IMR-90 (cell line): ENCODE data around the gene CDC14A. TPM values are rescaled to one million over a fixed set of nuclear protein-coding genes. Genes with fewer than 3 reads are reported as not detected.

Experiments used
- ATAC-seq: fragments of 200-7000 bp; cut with Tn5 transposase; 2 replicates; pipeline ENCODE4 v1.9.1; 2020; ENCODE audit warnings: low read depth, mild to moderate bottlenecking, moderate library complexity
- BruUV-seq: library from RNA; stranded (reverse); fragments of 400-500 nt; replicated peaks from 2 replicates; lab custom pipeline; 2021; lab: Mats Ljungman, UMichigan
- CTCF ChIA-PET: fragments of 300-600 bp; formaldehyde crosslinking; extraction: SDS; loops from one replicate; lab custom pipeline; 2021; ENCODE audit warnings: antibody characterized with exemption; lab: Yijun Ruan, JAX
- POLR2A ChIA-PET: fragments of 300-600 bp; sonication (Branson Sonifier 250); formaldehyde crosslinking; loops from one replicate; lab custom pipeline; 2022; ENCODE audit warnings: antibody characterized with exemption; ENCODE audit not compliant: unreplicated experiment; lab: Charles Lee
- DNase-seq: peaks from one replicate; pipeline ENCODE4 v3.0.0; 2013
- H2AFZ ChIP-seq: replicated peaks from 2 replicates; pipeline ENCODE3; 2013; ENCODE audit warnings: low read length, mild to moderate bottlenecking; ENCODE audit not compliant: poor library complexity
- H2AK5ac ChIP-seq: 2 replicates; pipeline ENCODE4 v1.6.1; 2013; ENCODE audit warnings: low read depth, low read length, inconsistent platforms
- H2AK9ac ChIP-seq: replicated peaks from 2 replicates; pipeline ENCODE3; 2013; ENCODE audit warnings: mild to moderate bottlenecking, low read depth, low read length, moderate library complexity; ENCODE audit not compliant: poor library complexity
- H2BK120ac ChIP-seq: 2 replicates; pipeline ENCODE4 v1.6.1; 2013; ENCODE audit warnings: low read depth, low read length, inconsistent platforms
- H2BK15ac ChIP-seq: 3 replicates; pipeline ENCODE4 v1.6.1; 2013; ENCODE audit warnings: low read depth, low read length, inconsistent platforms
- H2BK20ac ChIP-seq: 2 replicates; pipeline ENCODE4 v1.6.1; 2013; ENCODE audit warnings: low read depth, mild to moderate bottlenecking, inconsistent platforms, low read length, moderate library complexity
- H2BK5ac ChIP-seq: 2 replicates; pipeline ENCODE4 v1.6.1; 2013; ENCODE audit warnings: mild to moderate bottlenecking, low read depth, low read length, inconsistent platforms; ENCODE audit not compliant: poor library complexity, severe bottlenecking
- H3K14ac ChIP-seq: replicated peaks from 2 replicates; pipeline ENCODE4 v1.6.1; 2013; ENCODE audit warnings: low read depth, low read length, inconsistent platforms
- H3K18ac ChIP-seq: 2 replicates; pipeline ENCODE4 v1.6.1; 2013; ENCODE audit warnings: low read depth, low read length, control low read depth
- H3K23ac ChIP-seq: 2 replicates; pipeline ENCODE4 v1.6.1; 2013; ENCODE audit warnings: low read depth, low read length, inconsistent platforms
- H3K27ac ChIP-seq: 2 replicates; pipeline ENCODE4 v1.5.1; 2013; ENCODE audit warnings: mild to moderate bottlenecking, control low read depth, low read length; ENCODE audit not compliant: insufficient read depth
- H3K27me3 ChIP-seq: 2 replicates; pipeline ENCODE4 v1.6.1; 2013; ENCODE audit warnings: low read length; ENCODE audit not compliant: control insufficient read depth, insufficient read depth
- H3K36me3 ChIP-seq: 2 replicates; pipeline ENCODE4 v1.6.1; 2013; ENCODE audit warnings: low read length, mixed read lengths; ENCODE audit not compliant: control insufficient read depth, insufficient read depth
- H3K4ac ChIP-seq: 2 replicates; pipeline ENCODE4 v1.6.1; 2013; ENCODE audit warnings: low read depth, low read length, inconsistent platforms
- H3K4me1 ChIP-seq: 2 replicates; pipeline ENCODE4 v1.6.1; 2013; ENCODE audit warnings: low read length, mixed read lengths; ENCODE audit not compliant: control insufficient read depth, insufficient read depth
- H3K4me2 ChIP-seq: 2 replicates; pipeline ENCODE4 v1.6.1; 2013; ENCODE audit warnings: low read depth, mild to moderate bottlenecking, control low read depth, low read length, moderate library complexity
- H3K4me3 ChIP-seq: 2 replicates; pipeline ENCODE4 v1.5.1; 2013; ENCODE audit warnings: low read depth, mild to moderate bottlenecking, control low read depth, low read length, moderate library complexity; ENCODE audit not compliant: insufficient read depth
- H3K56ac ChIP-seq: 2 replicates; pipeline ENCODE4 v1.6.1; 2013; ENCODE audit warnings: low read length, inconsistent platforms; ENCODE audit not compliant: insufficient read depth; ENCODE audit errors: extremely low read depth
- H3K79me1 ChIP-seq, 2 experiments: 2 replicates each; pipeline ENCODE4 v1.6.1; 2013; ENCODE audit warnings: low read length in 2 of 2, inconsistent platforms in 1 of 2, low read depth in 1 of 2
- H3K9ac ChIP-seq: 2 replicates; pipeline ENCODE4 v1.6.1; 2013; ENCODE audit warnings: low read depth, low read length, control low read depth
- H3K9me1 ChIP-seq: 2 replicates; pipeline ENCODE4 v1.6.1; 2013; ENCODE audit warnings: low read length, inconsistent platforms; ENCODE audit not compliant: insufficient read depth
- H3K9me3 ChIP-seq: 2 replicates; pipeline ENCODE4 v1.6.1; 2013; ENCODE audit warnings: low read length; ENCODE audit not compliant: control insufficient read depth, insufficient read depth
- H4K20me1 ChIP-seq: 2 replicates; pipeline ENCODE4 v1.6.1; 2013; ENCODE audit warnings: low read length, inconsistent platforms; ENCODE audit not compliant: insufficient read depth
- H4K5ac ChIP-seq: 2 replicates; pipeline ENCODE4 v1.6.1; 2013; ENCODE audit warnings: mild to moderate bottlenecking, low read depth, low read length, control low read depth
- H4K8ac ChIP-seq, 2 experiments: 2 replicates each; pipeline ENCODE4 v1.6.1; 2013; ENCODE audit warnings: low read depth in 2 of 2, low read length in 2 of 2, control low read depth in 1 of 2, inconsistent platforms in 1 of 2
- H4K91ac ChIP-seq: 2 replicates; pipeline ENCODE4 v1.6.1; 2013; ENCODE audit warnings: low read depth, low read length, inconsistent platforms; ENCODE audit not compliant: insufficient read depth
- BHLHE40 ChIP-seq: fragments of 150-350 bp; IDR thresholded peaks from 2 replicates; pipeline ENCODE4 v1.6.1; 2016; ENCODE audit warnings: mild to moderate bottlenecking, low read depth, low read length
- CEBPB ChIP-seq: IDR thresholded peaks from 2 replicates; pipeline ENCODE4 v1.6.1; 2012; ENCODE audit warnings: low read depth, low read length, improper control_type of control experiment
- CHD1 ChIP-seq: IDR thresholded peaks from 2 replicates; pipeline ENCODE4 v1.6.1; 2012; ENCODE audit warnings: low read depth, low read length, improper control_type of control experiment
- CTCF ChIP-seq: conservative IDR thresholded peaks from 2 replicates; pipeline ENCODE4 v1.5.1; 2012; ENCODE audit warnings: mild to moderate bottlenecking, low read depth, low read length, improper control_type of control experiment
- FOS ChIP-seq: fragments of 150-350 bp; IDR thresholded peaks from 2 replicates; pipeline ENCODE4 v1.6.1; 2016; ENCODE audit warnings: low read depth, low read length
- MAFK ChIP-seq: IDR thresholded peaks from 2 replicates; pipeline ENCODE4 v1.6.1; 2012; ENCODE audit warnings: low read depth, low read length, improper control_type of control experiment
- MAZ ChIP-seq: IDR thresholded peaks from 2 replicates; pipeline ENCODE4 v1.6.1; 2012; ENCODE audit warnings: low read depth, mild to moderate bottlenecking, low read length, improper control_type of control experiment, moderate library complexity, borderline replicate concordance
- MXI1 ChIP-seq: IDR thresholded peaks from 2 replicates; pipeline ENCODE4 v1.6.1; 2012; ENCODE audit warnings: low read depth, mild to moderate bottlenecking, low read length, moderate library complexity, borderline replicate concordance
- NFE2L2 ChIP-seq: fragments of 150-350 bp; IDR thresholded peaks from 2 replicates; pipeline ENCODE4 v1.6.1; 2016; ENCODE audit warnings: low read depth, mild to moderate bottlenecking, low read length
- POLR2A ChIP-seq: IDR thresholded peaks from 2 replicates; pipeline ENCODE4 v1.6.1; 2012; ENCODE audit warnings: mild to moderate bottlenecking, low read depth, low read length
- RAD21 ChIP-seq: IDR thresholded peaks from 2 replicates; pipeline ENCODE4 v1.6.1; 2012; ENCODE audit warnings: low read length, improper control_type of control experiment
- RCOR1 ChIP-seq: IDR thresholded peaks from 2 replicates; pipeline ENCODE4 v1.6.1; 2012; ENCODE audit warnings: mild to moderate bottlenecking, low read length, improper control_type of control experiment; ENCODE audit not compliant: insufficient replicate concordance
- RFX5 ChIP-seq: IDR thresholded peaks from 2 replicates; pipeline ENCODE4 v1.8.0; 2012; ENCODE audit warnings: low read depth, mild to moderate bottlenecking, low read length, moderate library complexity
- SMC3 ChIP-seq: fragments of 150-350 bp; IDR thresholded peaks from 2 replicates; pipeline ENCODE4 v1.6.1; 2016; ENCODE audit warnings: low read depth, mild to moderate bottlenecking, antibody characterized with exemption, low read length, moderate library complexity
- USF2 ChIP-seq: fragments of 150-350 bp; IDR thresholded peaks from 2 replicates; pipeline ENCODE4 v1.6.1; 2017; ENCODE audit warnings: mild to moderate bottlenecking, antibody characterized with exemption, low read length, low read depth
- WGBS, 2 experiments: methylation state at CpG; one replicate each; pipeline versions ENCODE4 v1.1.5 to v1.1.7; 2013; ENCODE audit warnings: missing lambda C conversion rate in 2 of 2; ENCODE audit not compliant: insufficient read length in 1 of 2; ENCODE audit errors: extremely low coverage in 2 of 2; 5-methylcytosine and 5-hydroxymethylcytosine counted together
- dilution Hi-C: fragments of 300-500 bp; cut with HindIII; formaldehyde crosslinking; loops from one replicate; pipeline ENCODE4 v1.14.3; 2018; ENCODE audit warnings: low sequenced_read_pairs; ENCODE audit not compliant: unreplicated experiment
- in situ Hi-C: fragments of 300-500 bp; cut with MboI; formaldehyde crosslinking; loops from 3 replicates; pipeline ENCODE4 v1.14.3; 2019; ENCODE audit warnings: low sequenced_read_pairs, inconsistent platforms, mixed read lengths
- intact Hi-C: fragments of 100-400 bp; cut with micrococcal nuclease; formaldehyde crosslinking; loops from 2 replicates; pipeline ENCODE4 v1.10.0; 2022
- polyA plus RNA-seq, 3 experiments: library from polyadenylated mRNA; depleted of rRNA; stranded (reverse); fragments of >200 nt; gene quantifications; 2 replicates each; pipeline ENCODE4 v1.2.3, GENCODE V29; 2012; ENCODE audit warnings: low replicate concordance in 1 of 3
- total RNA-seq: library from RNA; depleted of rRNA; stranded (reverse); fragments of >200 nt; gene quantifications from 2 replicates; pipeline ENCODE4 v1.2.3, GENCODE V29; 2012
- TF ChIP-seq, protein P1 (sequence below): fragments of 150-350 bp; IDR thresholded peaks from 2 replicates; pipeline ENCODE4 v1.6.1; 2016; ENCODE audit warnings: low read depth, mild to moderate bottlenecking, low read length, moderate library complexity, borderline replicate concordance

The CDC14A gene
- total and polyA plus RNA-seq, 2 of the 4 experiments (the other 2 are of a cell fraction), result 1.7 to 3.0 TPM

- TF ChIP-seq CEBPB (no peak), USF2 (no peak), POLR2A (no peak), BHLHE40 (no peak), SMC3 (no peak), FOS (no peak), RFX5 (no peak), NFE2L2 (no peak), RAD21 (no peak), MAZ (no peak), CHD1 (no peak), MXI1 (no peak), RCOR1 (no peak), MAFK (no peak), CTCF (no peak)
- TF ChIP-seq, protein P1, sequence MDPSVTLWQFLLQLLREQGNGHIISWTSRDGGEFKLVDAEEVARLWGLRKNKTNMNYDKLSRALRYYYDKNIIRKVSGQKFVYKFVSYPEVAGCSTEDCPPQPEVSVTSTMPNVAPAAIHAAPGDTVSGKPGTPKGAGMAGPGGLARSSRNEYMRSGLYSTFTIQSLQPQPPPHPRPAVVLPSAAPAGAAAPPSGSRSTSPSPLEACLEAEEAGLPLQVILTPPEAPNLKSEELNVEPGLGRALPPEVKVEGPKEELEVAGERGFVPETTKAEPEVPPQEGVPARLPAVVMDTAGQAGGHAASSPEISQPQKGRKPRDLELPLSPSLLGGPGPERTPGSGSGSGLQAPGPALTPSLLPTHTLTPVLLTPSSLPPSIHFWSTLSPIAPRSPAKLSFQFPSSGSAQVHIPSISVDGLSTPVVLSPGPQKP, result no peak
- Histone ChIP-seq H4K8ac (no peak overlapping the region), H3K4me1 (no peaks in the 10 kb centered on the region; the same call in 1 of the 2 replicates), H2AK9ac (no peak overlapping the region), H3K4me3 (no peak overlapping the region), H2BK20ac (no peak overlapping the region), H2BK15ac (no peak overlapping the region), H3K79me1 (no peaks in the 10 kb centered on the region), H3K18ac (no peak overlapping the region), H4K20me1 (no peaks in the 10 kb centered on the region), H4K91ac (no peak overlapping the region), H3K4ac (no peak overlapping the region), H3K9me1 (no peaks in the 10 kb centered on the region), H3K36me3 (no peaks in the 10 kb centered on the region), H3K27ac (no peak overlapping the region), H3K9ac (no peak overlapping the region), H2AK5ac (no peak overlapping the region), H3K14ac (no peak overlapping the region), H2AFZ (no peak overlapping the region), H3K23ac (no peak overlapping the region), H2BK120ac (no peak overlapping the region), H2BK5ac (no peak overlapping the region), H3K9me3 (no peaks in the 10 kb centered on the region), H3K56ac (no peak overlapping the region), H3K27me3 (peaks cover 2% of the 10 kb centered on the region; the same call in 1 of the 2 replicates), H4K5ac (no peak overlapping the region), H3K4me2 (no peak overlapping the region)
- ATAC-seq, result no peak
- in situ Hi-C loops (no loop called here), intact Hi-C loops (no loop called here), dilution Hi-C loops (no loop called here)
- DNase-seq, result no peak
- ChIA-PET CTCF (no interaction called here), POLR2A (no interaction called here)
- BruUV-seq, result no TSS peak
- WGBS, 2 experiments, result no CpG with 5 or more reads among the region's 1 CpG
These were observed 24.2 kb upstream of the CDC14A start for GRCh38 chr1:100328133-100328532.
